Natural killer cell (primary cell): ENCODE data around the gene MRAP2. TPM values are rescaled to one million over a fixed set of nuclear protein-coding genes. Genes with fewer than 3 reads are reported as not detected.

Experiments
- ATAC-seq, 3 donors: fragments of 150-1000 bp in 2 of 3; fragments of 200-7000 bp in 1 of 3; cut with Tn5 transposase; 1 replicate in 1 of 3; 2 replicates in 2 of 3; pipeline ENCODE4 v1.10.0; 2021; ENCODE audit warnings: mild to moderate bottlenecking in 2 of 3, moderate library complexity in 2 of 3
- DNase-seq, 2 donors: peaks; one replicate each; pipeline versions ENCODE4 v3.0.0 to v3.0.0-alpha.2; 2013 to 2021; ENCODE audit warnings: mixed read lengths in 1 of 2
- H3K27ac ChIP-seq: one replicate; pipeline ENCODE4 v1.5.1; 2013; ENCODE audit warnings: mild to moderate bottlenecking, low read length
- H3K27me3 ChIP-seq: one replicate; pipeline ENCODE4 v1.6.1; 2013; ENCODE audit warnings: low read length; ENCODE audit not compliant: control insufficient read depth, insufficient read depth
- H3K36me3 ChIP-seq: one replicate; pipeline ENCODE4 v1.6.1; 2013; ENCODE audit warnings: low read length; ENCODE audit not compliant: control insufficient read depth, insufficient read depth
- H3K4me1 ChIP-seq: one replicate; pipeline ENCODE4 v1.6.1; 2013; ENCODE audit warnings: low read length; ENCODE audit not compliant: control insufficient read depth, insufficient read depth
- H3K4me3 ChIP-seq: one replicate; pipeline ENCODE4 v1.5.1; 2013; ENCODE audit warnings: low read length
- H3K9me3 ChIP-seq: one replicate; pipeline ENCODE4 v1.6.1; 2013; ENCODE audit warnings: low read length; ENCODE audit not compliant: control insufficient read depth, insufficient read depth
- H3K27ac Mint-ChIP-seq, 2 donors: one replicate each; pipeline ENCODE4 v1.8.0; 2022; ENCODE audit warnings: mild to moderate bottlenecking in 2 of 2, mixed read lengths in 2 of 2, moderate library complexity in 1 of 2
- H3K27me3 Mint-ChIP-seq, 2 donors: one replicate each; pipeline ENCODE4 v1.8.0; 2022; ENCODE audit warnings: low read depth in 2 of 2, mixed read lengths in 2 of 2
- H3K36me3 Mint-ChIP-seq: one replicate; pipeline ENCODE4 v1.8.0; 2022; ENCODE audit warnings: mixed read lengths
- H3K4me1 Mint-ChIP-seq, 2 donors: one replicate each; pipeline ENCODE4 v1.8.0; 2022; ENCODE audit warnings: mixed read lengths in 2 of 2
- H3K4me3 Mint-ChIP-seq: one replicate; pipeline ENCODE4 v1.8.0; 2022; ENCODE audit warnings: mild to moderate bottlenecking, moderate library complexity, mixed read lengths
- H3K9me3 Mint-ChIP-seq, 2 donors: one replicate each; pipeline ENCODE4 v1.8.0; 2022; ENCODE audit warnings: mixed read lengths in 2 of 2
- WGBS: methylation state at CpG from one replicate; pipeline ENCODE4 v1.1.7; 2013; ENCODE audit warnings: missing lambda C conversion rate; ENCODE audit not compliant: insufficient coverage; 5-methylcytosine and 5-hydroxymethylcytosine counted together
- intact Hi-C: fragments of 100-400 bp; cut with micrococcal nuclease; formaldehyde crosslinking; loops from one replicate; pipeline ENCODE4 v1.14.2; 2022
- total RNA-seq, 4 donors: library from RNA; stranded (reverse); fragments of 120-200 nt in 1 of 4; gene quantifications; one replicate each; pipeline versions ENCODE4 v1.2.3 to v1.2.4, GENCODE V29; 2013 to 2022
- TF ChIP-seq, protein P1 (sequence below): fragments of 200-600 bp; IDR thresholded peaks from one replicate; pipeline ENCODE4 v1.8.0; 2022; ENCODE audit warnings: antibody characterized with exemption

Gene MRAP2
- total RNA-seq, 3 donors from 2014 or later (not counting 1 experiment from before 2014, with no cell fraction given), result not detected

- H3K4me1 Mint-ChIP-seq, result peaks cover 5% of the 10 kb centered on the region in 2 donors
- 100% methylated on average over 5 of the region's 5 CpGs for WGBS
- H3K27me3 ChIP-seq, result no peaks in the 10 kb centered on the region
- H3K36me3 ChIP-seq, result peaks cover 4% of the 10 kb centered on the region
- H3K27ac Mint-ChIP-seq, result no peak overlapping the region
- no peaks in the 10 kb centered on the region for H3K4me1 ChIP-seq
- H3K4me3 Mint-ChIP-seq, result no peak overlapping the region
- peaks cover 19% of the 10 kb centered on the region for H3K36me3 Mint-ChIP-seq
- H3K27me3 Mint-ChIP-seq, result no peaks in the 10 kb centered on the region
- ATAC-seq (no peak), DNase-seq (no peak)
- peaks cover 4% of the 10 kb centered on the region for H3K9me3 ChIP-seq
- H3K9me3 Mint-ChIP-seq, result peaks cover 3 to 6% of the 10 kb centered on the region in 2 donors
- TF ChIP-seq, protein P1, sequence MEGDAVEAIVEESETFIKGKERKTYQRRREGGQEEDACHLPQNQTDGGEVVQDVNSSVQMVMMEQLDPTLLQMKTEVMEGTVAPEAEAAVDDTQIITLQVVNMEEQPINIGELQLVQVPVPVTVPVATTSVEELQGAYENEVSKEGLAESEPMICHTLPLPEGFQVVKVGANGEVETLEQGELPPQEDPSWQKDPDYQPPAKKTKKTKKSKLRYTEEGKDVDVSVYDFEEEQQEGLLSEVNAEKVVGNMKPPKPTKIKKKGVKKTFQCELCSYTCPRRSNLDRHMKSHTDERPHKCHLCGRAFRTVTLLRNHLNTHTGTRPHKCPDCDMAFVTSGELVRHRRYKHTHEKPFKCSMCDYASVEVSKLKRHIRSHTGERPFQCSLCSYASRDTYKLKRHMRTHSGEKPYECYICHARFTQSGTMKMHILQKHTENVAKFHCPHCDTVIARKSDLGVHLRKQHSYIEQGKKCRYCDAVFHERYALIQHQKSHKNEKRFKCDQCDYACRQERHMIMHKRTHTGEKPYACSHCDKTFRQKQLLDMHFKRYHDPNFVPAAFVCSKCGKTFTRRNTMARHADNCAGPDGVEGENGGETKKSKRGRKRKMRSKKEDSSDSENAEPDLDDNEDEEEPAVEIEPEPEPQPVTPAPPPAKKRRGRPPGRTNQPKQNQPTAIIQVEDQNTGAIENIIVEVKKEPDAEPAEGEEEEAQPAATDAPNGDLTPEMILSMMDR, result no peak
- no peak overlapping the region for H3K27ac ChIP-seq
- intact Hi-C loops, result no loop called here
- no peak overlapping the region for H3K4me3 ChIP-seq
These were observed 101.7 kb downstream of the MRAP2 start for GRCh38 chr6:84135291-84135690.

DNA sequence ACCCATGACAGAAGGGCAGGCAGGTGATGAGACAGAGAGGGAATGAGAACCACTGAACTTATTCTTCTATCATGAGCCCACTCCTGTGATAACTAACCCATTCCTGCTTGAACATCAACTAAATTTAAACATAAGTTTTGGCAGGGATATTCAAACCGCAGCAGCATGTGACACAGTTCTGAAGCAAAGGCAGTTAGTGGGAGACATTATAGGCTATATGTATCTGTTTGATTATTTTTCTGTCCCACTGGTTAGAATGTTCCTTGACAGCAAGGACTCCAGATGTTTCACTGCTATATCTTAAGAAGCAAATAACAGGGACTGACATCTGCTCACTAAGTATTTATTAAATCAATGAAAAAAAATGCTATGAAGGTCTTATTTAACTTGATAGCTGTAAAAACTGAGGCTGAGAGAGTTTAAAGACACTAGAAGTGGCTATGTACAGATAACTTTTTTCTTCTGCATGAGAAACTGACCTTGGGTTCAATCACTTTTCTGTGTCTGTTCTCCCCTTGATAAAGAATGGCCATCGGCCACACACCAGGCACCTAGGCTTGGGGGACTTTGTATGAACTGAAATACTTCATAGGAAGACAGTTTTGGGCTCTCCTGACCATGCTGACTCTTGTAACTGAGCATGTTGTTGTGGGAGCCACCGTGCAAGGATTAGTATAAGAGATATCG, 102.9 kb downstream of the MRAP2 start:
- Histone ChIP-seq H3K27me3 (no peaks in the 10 kb centered on the region), H3K27ac (no peak overlapping the region), H3K4me3 (no peak overlapping the region), H3K9me3 (peaks cover 4% of the 10 kb centered on the region), H3K4me1 (no peaks in the 10 kb centered on the region), H3K36me3 (peaks cover 4% of the 10 kb centered on the region)
- intact Hi-C loops, result no loop called here
- Mint-ChIP-seq H3K36me3 (peaks cover 11% of the 10 kb centered on the region), H3K9me3 (peaks cover 3% of the 10 kb centered on the region in 2 donors), H3K4me1 (peaks cover 5% of the 10 kb centered on the region in 2 donors), H3K4me3 (no peak overlapping the region), H3K27ac (no peak overlapping the region), H3K27me3 (no peaks in the 10 kb centered on the region)
- TF ChIP-seq, protein P1, result no peak
- ATAC-seq (no peak), DNase-seq (no peak)
- 92% methylated on average over 4 of the region's 4 CpGs for WGBS

- 94% methylated on average over 5 of the region's 5 CpGs for WGBS
These were observed 103.4 kb downstream of the MRAP2 start for GRCh38 chr6:84137051-84137375.

More at GRCh38 chr6:84137051-84137375, 103.4 kb downstream of the MRAP2 start:
- intact Hi-C loops, result no loop called here
- no peak overlapping the region for H3K4me3 Mint-ChIP-seq
- no peak overlapping the region for H3K27ac Mint-ChIP-seq
- H3K4me3 ChIP-seq, result no peak overlapping the region
- H3K4me1 Mint-ChIP-seq, result peaks cover 5% of the 10 kb centered on the region in 2 donors
- ATAC-seq, result no peak
- TF ChIP-seq, protein P1, result no peak
- no peak overlapping the region for H3K27ac ChIP-seq
- H3K9me3 ChIP-seq, result peaks cover 4% of the 10 kb centered on the region
- no peak for DNase-seq
- no peaks in the 10 kb centered on the region for H3K27me3 Mint-ChIP-seq
- peaks cover 4% of the 10 kb centered on the region for H3K36me3 ChIP-seq
- no peaks in the 10 kb centered on the region for H3K4me1 ChIP-seq
- H3K36me3 Mint-ChIP-seq, result peaks cover 15% of the 10 kb centered on the region
- H3K9me3 Mint-ChIP-seq, result peaks cover 3% of the 10 kb centered on the region in 2 donors
- H3K27me3 ChIP-seq, result no peaks in the 10 kb centered on the region
